DMS114 treated with DMSO at 0.1 percent for 48 hours (cell line): ENCODE data around the gene ATP6V0C.
"Not testable (repeated sequence)": the region's sequence is repeated elsewhere in the genome, so short reads cannot be mapped to it uniquely, and the experiment has no call there.

Experiments
- DNase-seq: peaks from one replicate; lab custom pipeline; 2025; ENCODE audit not compliant: unreplicated experiment; lab: John Stamatoyannopoulos, UW

Gene ATP6V0C

DNA sequence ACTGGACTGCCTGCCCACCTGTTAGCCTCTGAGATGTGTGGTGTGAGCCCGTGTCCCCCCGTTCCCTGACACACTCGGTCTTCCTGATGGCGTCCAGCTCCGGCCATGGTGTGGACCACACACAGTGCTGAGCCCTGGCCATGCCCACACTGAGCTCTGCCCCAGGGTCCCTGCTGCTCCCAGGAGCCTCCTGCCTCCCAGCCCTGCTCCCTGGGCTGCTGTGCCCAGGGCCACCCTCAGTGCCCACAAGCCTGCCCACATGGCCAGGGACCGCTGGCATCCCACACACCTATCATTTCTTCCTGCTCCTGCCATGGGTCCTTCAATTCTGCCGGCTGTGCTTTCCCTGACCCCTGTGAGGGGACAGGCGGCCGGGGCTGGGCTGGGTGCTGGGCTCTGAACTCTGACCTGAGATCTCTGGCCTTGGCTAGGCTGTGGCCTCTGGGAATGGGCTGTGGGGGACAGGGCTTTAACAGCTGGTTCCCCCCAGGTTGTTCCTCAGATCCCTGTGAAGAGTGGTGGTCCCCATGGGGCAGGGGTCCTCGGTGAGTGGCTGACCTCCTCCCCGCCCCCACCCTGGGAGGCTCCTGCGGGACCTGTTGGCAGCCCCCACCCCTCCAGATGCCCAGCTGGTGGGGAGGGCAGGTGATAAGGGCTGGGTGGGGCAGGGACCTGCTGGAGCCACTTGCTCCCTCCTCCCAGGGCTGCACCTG is 13.5 kb downstream of the ATP6V0C start:
- no peak for DNase-seq

DNA sequence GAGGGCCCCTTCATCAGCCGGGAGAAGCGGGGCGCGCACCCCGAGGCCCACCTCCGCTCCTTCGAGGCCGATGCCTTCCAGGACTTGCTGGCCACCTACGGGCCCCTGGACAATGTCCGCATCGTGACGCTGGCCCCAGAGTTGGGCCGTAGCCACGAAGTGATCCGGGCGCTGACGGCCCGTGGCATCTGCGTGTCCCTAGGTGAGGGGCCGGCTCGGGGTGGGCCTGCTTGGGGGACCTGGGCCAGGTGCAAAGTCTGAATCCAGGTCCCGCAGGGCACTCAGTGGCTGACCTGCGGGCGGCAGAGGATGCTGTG is 14.0 kb downstream of the ATP6V0C start:
- DNase-seq: no peak

DNA sequence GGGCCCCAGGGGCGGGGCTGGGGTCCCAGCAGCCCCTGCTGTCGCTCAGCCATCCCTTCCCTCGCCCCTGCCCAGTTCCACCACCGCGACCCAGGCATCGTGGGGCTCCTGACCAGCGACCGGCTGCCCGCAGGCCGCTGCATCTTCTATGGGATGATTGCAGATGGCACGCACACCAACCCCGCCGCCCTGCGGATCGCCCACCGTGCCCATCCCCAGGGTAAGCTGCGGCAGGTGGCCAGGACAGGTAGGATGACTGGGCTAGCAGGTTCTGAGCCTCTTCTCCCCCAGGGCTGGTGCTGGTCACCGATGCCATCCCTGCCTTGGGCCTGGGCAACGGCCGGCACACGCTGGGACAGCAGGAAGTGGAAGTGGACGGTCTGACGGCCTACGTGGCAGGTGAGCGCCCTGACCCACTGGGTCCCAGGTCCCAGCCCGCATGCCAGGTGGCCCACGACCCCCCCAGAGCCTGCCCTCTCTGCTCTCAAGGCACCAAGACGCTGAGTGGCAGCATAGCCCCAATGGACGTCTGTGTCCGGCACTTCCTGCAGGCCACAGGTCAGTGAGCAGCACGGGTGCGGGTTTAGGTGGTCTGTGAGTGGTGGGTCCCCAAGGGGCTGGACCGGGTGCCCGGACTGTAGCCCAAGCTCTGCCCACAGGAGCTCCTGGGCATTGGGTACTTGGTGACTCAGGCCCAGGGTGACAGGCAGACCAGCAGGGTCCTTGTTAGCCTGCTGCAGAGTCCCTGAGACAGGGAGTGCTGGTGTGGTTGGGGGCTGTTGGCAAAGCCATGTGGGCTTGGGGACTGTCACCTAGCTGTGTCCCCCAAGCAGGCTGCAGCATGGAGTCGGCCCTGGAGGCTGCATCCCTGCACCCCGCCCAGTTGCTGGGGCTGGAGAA is 14.7 kb downstream of the ATP6V0C start:
- no peak for DNase-seq

DNA sequence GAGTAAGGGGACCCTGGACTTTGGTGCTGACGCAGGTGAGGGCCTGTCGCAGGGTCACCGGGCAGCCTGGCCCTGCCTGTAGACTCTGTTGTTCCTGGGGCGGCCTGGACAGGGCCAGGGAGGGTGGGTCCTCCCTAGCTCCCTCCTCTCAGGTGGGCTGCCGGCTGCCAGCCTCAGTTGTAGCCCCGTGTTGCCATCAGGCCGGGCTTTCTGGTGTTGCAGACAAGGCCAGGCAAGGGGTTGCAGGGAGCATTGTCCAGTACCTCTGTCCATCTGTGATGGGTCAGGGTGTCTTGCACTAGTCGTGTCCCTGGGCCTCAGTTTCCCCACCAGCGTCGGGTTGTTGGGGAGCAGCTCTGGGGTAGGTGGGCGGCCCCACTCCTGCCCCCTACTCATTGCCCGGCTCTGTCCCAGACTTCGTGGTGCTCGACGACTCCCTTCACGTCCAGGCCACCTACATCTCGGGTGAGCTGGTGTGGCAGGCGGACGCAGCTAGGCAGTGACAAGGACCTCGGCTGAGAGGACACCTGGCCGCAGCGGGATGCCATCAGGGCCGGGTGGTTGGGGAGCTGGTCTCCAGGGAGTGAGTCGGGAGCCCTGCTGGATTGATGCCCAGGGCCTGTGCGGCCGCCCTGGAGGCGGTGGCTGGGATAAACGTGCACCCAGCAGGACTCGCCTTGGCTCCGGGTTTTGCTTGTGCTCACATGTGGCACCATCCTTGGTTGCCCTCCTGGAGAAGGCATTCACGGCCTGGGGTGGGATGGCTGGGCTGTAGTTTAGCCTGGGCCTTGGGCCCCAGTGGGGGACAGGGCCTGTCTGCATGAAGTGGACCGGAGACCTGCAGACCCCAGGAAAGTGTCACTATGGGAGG is 15.5 kb downstream of the ATP6V0C start:
- no peak for DNase-seq

DNA sequence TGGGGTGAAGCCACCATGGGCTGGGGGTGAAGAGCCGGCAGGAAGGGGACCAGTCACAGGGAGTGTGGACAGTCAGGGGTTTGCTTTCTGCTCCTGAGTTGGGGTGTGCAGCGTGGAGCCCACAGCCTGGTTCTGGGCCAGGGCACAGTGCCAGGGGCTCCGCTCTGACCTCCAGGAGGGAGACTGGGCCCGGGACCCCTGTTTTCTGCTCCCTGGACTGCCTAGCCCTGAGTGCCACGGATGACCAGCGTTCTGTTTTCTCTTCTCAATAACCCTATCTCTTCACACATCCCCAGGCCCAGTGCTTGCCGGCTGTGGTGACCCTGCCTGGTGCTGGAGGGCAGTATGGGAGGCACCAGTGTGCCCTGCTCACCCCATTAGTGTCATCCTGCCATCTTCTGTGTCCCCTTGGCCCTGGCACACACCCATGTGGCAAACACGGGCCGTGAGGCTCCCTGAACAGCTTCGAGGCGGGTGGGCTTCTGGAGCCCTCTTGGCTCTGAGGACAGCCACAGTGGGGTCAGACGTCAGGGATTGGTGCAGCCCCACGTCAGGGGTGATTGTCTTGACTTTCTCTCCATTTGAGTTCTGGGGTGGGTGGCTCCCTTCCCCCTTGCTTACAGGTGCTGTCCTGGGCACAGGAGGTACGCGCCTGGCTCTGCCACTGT is 16.3 kb downstream of the ATP6V0C start:
- DNase-seq: no peak

DNA sequence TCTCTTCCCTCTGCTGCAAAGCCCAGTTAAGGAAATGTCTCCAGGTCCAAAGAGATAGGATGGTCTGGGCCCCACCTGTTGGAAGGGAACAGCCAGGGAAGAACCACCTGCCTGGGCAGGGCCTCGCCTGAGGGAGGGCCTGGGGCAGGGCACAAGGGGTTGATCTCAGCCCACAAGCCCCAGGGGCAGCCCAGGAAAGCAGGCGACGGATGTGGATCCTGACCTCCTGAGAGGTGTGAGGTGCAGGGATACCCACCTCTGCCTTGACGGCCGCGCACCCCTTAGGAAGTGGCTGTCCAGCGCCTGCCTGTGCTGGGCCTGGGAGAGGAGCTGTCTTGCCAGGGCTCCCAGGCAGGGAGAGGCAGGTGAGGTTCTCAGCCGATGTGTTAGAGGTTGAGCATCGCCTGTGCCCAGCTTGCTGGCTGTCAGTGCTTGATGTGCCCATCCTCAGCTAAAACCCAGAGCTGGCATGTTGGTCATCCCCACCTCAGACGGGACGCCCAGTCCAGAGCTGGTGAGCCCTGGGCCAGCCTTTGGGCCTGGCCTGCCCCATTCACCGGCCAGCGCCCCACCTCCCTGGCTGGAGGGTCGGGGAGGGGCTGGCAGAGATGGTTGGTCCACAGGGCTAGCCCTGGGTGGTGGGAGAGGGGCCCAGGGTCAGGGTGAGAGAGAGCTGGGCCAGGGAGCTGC is 17.0 kb downstream of the ATP6V0C start:
- no peak for DNase-seq

DNA sequence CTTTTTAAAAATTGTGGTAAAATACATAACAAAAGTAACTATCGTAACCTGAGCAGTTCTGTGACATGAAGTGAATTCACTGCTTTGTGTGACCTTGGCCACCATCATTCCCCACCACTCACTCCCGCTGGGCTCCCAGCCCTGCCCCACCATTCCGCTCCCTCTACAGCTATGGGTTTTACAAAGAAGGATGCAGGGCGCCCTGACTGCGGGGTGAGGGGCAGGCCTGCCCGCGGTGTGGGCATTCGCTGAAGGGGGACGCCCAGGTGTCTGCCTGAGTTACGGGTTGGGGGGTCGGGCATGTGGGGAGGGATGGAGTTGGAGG is 17.6 kb downstream of the ATP6V0C start, which contains the start of gene CEMP1:
Gene CEMP1, minus strand, starts transcription at position 38 of the 325 bp plus-strand sequence. CDS start 335 bp downstream, outside the sequence.
- DNase-seq: no peak

DNA sequence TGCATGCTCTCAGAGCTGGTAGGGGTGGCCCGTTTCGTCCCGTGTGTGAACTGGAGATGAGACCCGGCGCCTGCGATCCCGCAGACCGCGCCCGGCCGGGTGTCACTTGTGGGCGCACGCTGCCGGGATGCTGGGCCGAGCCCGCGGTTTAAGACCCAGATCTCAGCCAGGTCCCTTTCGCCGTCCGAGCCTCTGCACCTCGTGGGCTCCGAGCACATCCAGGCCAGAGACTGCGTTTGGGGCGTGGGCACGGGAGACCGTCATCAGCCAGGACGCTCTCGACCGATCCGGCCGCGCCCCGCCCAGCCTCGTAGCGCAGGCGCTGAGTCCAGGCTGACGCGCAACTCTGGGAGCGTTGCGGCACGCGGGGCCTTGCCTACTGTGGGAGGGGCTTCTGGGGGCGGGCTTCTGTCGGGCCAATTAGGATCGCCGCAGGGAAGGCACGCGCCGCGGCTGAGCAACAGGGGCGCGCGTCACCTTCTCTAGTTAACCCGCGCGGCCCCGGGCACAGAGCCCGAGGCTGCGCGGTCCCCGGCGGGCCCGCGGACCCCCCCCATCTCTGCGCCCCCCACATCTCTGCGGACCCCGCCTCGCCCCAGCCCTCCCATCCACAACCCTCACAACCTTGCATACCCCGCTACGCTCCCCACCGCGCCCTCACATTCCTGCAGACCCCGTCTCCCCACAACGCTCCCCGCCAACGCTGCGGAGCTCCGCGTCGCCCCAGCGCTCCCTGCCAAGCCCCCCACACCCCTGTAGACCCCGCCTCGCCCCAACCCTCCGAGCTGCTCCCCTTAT is 18.1 kb downstream of the ATP6V0C start:
- DNase-seq: peak; percentile 91

DNA sequence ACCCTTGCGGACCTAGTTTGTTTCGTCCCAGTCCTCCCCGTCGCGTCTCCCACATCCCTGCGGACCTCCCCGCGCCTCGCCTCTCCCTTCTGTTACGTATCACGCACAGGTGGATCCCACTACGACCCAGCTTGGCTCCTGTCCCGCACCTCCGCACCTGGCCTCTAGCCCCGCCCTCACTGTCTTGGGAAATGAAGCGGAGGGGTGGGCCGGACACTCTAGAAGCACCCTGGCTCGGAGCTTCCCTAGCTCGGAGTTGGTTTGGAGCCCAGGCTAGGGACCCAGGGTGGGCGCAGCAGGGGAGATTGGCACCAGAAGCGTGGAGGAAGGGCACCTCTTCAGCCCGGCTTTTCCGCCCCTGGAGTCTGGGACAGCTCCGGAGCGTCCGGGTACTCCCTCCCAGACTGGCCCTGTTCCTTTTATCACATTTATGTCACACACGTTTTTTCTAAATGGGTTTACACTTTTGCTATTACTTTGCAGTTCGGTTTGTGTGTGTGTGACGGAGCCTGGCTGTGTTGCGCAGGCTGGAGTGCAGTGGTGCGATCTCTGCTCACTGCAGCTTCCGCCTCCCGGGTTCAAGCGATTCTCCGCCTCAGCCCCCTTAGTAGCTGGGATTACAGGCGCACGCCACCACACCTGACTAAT is 18.9 kb downstream of the ATP6V0C start:
- peak; percentile 46 for DNase-seq

DNA sequence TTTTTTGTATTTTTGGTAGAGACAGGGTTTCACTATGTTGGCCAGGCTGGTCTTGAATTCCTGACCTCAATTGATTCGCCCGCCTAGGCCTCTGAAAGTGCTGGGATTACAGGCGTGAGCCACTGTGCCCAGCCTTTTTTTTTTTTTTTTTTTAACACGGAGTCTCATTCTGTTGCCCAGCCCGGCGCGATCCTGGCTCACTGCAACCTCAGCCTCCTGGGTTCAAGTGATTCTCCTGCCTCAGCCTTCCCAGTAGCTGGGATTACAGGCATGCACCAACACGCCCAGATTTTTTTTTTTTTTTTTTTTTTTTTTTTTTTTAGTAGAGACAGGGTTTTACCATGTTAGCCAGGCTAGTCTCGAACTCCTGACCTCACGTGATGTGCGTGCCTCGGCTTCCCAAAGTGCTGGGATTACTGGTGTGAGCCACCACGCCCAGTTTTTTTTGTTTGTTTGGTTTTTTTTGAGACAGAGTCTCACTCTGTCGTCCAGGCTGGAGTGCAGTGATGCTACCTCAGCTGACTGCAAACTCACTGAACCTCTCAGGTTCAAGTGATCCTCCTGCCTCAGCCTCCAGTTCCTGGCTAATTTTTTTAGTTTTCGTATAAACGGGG is 19.5 kb downstream of the ATP6V0C start:
- not testable (repeated sequence) for DNase-seq

DNA sequence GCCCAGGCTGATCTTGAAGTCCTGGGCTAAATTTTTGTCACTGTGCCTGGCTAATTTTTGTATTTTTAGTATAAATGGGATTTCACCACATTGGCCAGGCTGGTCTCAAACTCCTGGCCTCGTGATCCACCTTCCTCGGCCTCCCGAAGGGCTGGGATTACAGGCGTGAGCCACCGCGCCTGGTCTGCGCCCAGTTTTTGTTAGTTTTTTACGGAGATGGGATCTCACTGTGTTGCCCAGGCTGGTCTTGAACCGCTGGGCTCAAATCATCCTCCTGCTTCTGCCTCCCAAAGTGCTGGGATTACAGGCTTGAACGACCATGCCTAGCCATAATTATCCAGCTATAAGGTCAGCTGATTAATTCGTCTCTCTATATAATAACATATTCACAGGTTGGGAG is 20.2 kb downstream of the ATP6V0C start:
- no peak for DNase-seq

DNA sequence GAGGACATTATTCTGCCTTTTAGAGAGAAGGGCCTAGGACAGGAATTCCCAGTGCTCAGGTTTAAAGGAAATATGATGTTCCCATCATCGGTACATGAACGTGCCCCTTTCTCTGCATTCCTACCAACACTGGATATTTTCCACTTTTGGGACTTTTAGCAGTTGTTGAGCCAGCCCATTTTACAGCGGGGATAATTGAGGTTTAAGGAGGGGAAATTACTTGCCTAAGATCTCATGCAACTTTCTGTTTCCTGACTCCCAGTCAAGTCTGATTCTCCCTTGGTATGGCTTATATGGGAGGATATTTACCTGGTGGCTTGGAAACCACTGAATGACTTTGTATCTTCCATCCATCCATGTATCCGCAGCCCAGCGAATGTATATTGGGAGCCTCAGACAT is 20.6 kb downstream of the ATP6V0C start:
- DNase-seq: not testable (repeated sequence)

DNA sequence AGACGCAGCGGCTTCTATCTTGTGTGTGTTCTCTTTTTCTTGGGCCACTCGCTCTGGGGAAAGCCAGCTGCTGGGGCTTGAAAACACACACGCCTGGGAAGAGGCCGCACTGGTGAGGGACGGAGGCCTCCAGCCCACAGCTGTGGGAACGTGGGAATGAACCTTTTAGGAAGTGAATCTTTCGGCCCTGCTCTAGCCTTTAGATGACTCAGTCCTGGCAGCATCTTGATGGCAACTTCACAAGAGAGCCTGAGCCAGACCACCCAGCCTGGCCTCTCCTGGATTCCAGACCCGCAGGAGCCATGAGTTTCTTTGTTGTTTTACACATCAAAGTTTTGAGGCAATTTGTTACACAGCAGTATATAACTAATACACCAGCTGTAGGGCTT is 21.9 kb downstream of the ATP6V0C start:
- DNase-seq: no peak

DNA sequence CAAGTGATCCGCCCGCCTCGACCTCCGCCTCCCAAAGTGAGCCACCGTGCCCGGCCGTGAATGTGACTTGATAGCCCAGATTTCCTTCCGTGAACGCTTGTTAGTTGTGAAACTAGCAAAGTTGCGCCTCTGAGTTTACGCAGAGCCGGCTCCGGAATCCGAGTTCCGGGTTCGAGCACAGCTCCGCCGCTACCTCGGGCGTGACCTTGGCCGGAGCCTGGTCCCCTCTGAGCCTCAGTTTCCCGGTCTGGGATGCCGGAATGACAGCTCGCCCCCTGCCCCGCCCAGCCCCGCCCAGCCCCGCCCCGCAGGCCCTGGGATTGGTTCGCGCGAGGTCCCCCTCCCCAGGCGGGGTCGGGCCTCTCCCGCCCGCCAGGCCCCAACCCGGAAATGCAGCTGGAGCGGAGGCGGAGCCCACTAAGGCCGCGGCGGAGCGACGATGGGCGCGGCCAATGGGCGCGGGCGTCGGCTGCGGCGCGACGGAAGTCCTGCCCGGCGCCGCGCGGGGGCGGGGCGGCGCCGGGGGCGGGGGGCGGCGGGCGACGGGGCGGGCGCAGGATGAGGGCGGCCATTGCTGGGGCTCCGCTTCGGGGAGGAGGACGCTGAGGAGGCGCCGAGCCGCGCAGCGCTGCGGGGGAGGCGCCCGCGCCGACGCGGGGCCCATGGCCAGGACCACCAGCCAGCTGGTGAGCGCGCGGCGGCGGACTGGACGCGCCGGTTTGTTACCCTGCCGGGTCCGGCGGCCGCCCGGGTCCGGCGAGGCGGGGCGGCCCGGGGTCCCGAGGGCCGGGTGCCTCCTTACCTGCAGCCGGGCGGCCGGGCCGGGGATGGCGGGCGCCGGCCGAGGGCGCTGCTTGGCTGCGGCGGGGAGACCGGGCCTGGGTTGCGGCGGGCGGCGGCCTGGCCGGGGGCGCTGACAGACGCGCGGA is 24.0 kb downstream of the ATP6V0C start, which contains the start of gene PDPK1:
Gene PDPK1, plus strand, starts transcription at position 571 of the 929 bp plus-strand sequence. Its CDS starts 92 bp downstream, at position 663.
- peak; percentile 81 for DNase-seq

DNA sequence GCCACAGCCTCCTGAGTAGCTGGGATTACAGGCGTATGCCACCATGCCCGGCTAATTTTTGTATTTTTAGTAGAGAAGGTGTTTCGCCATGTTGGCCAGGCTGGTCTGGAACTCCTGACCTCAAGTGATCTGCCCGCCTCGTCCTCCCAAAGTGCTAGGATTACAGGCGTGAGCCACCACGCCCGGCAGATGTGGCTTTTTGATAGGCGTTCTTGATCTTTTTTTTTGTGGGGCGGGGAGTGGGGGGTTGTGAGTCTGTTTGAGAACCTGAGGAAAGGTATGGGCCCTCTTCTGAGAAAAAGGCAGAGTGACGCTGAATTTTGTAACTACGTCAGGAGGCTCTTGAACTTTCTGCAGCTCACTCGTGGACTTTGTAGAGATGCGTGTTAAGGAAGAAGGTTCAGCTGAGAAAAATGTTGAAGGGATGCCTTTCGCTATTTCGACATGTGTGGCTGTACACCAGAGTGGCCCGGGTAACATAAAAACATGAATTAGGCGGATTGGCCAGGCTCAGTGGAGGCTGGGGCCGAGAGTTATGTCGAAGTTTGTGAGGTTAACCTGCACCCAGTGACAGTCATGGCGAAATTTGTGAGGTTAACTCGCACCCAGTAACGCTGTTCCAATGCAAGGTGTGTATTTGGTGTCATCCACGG is 25.6 kb downstream of the ATP6V0C start:
- DNase-seq: not testable (repeated sequence)

DNA sequence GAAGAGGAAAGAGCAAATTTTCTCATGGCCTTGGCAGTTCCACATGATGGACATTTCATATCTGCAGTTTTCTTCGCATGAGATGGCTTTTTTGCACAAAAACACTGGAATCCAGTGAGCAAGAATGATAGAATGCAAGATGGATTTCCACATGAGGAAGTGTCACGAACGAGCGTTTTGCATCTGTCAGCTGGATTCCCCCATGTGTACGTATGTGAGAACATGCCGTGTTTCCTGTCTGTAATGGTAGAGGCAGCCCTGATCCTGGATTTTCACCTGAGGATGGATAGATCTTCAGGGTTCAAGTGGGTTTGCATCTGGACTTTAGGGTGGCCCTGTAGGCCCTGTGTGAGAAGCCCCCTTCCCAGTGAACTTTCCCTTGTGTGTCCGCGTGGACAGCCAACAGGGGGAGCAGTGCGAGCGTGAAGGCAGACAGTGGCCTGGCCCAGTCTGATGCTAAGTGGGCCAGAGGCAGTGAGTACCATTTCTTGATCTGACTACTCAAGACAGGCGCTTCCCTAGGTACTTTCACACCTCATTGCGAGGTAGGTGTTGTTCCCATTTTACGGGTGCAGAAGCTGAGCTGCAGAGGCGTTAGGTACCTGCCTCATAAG is 26.2 kb downstream of the ATP6V0C start:
- DNase-seq: not testable (repeated sequence)
